Sigmoid colon (tissue), 4 donors: Measurements from ENCODE around the gene UBE2G1.

Experiments used
- CTCF ChIP-seq, 4 experiments: fragments of 450-650 bp in 3 of 4; fragments of 200-600 bp in 1 of 4; IDR thresholded peaks; one replicate each; pipeline ENCODE4 v1.5.1; 2016 to 2019; ENCODE audit warnings: antibody characterized with exemption in 4 of 4, mild to moderate bottlenecking in 3 of 4, moderate library complexity in 2 of 4
- EP300 ChIP-seq, 4 donors: sonication (generic); formaldehyde crosslinking; IDR thresholded peaks; one replicate each; pipeline ENCODE4 v1.6.1; 2017; ENCODE audit warnings: antibody characterized with exemption in 4 of 4
- POLR2AphosphoS5 ChIP-seq, 4 donors: sonication (generic); formaldehyde crosslinking; IDR thresholded peaks; one replicate each; pipeline ENCODE4 v1.6.1; 2017; ENCODE audit warnings: antibody characterized with exemption in 4 of 4

GRCh38 chr17:4261452-4261851, 105.0 kb downstream of the UBE2G1 start:
- no peak for TF ChIP-seq POLR2AphosphoS5 (IDR thresholded peaks at IDR 0.05)
- no peak for TF ChIP-seq CTCF (IDR thresholded peaks at IDR 0.05)
- no peak for TF ChIP-seq EP300 (IDR thresholded peaks at IDR 0.05)
